Skeletal muscle satellite cell (primary cell): ENCODE measurements around the gene TRIM32.

Source experiments
- H3K27me3 ChIP-seq: 2 replicates; pipeline ENCODE4 v1.7.0; 2013; ENCODE audit warnings: low read length; ENCODE audit not compliant: control insufficient read depth, insufficient read depth
- H3K36me3 ChIP-seq: 2 replicates; pipeline ENCODE4 v1.7.0; 2013; ENCODE audit warnings: mild to moderate bottlenecking, control low read depth, low read length; ENCODE audit not compliant: insufficient read depth
- H3K4me1 ChIP-seq: 2 replicates; pipeline ENCODE4 v1.7.0; 2013; ENCODE audit warnings: low read length; ENCODE audit not compliant: control insufficient read depth, insufficient read depth
- H3K4me2 ChIP-seq: 2 replicates; pipeline ENCODE4 v1.7.0; 2013; ENCODE audit warnings: mild to moderate bottlenecking, low read length
- H3K4me3 ChIP-seq: 2 replicates; pipeline ENCODE4 v1.7.0; 2013; ENCODE audit warnings: low read length
- H3K9ac ChIP-seq: 2 replicates; pipeline ENCODE4 v1.7.0; 2013; ENCODE audit warnings: mild to moderate bottlenecking, low read depth, low read length, moderate library complexity
- H3K9me3 ChIP-seq: replicated peaks from 2 replicates; pipeline ENCODE4 v1.7.0; 2013; ENCODE audit warnings: mild to moderate bottlenecking, control low read depth, low read length

Gene TRIM32

DNA sequence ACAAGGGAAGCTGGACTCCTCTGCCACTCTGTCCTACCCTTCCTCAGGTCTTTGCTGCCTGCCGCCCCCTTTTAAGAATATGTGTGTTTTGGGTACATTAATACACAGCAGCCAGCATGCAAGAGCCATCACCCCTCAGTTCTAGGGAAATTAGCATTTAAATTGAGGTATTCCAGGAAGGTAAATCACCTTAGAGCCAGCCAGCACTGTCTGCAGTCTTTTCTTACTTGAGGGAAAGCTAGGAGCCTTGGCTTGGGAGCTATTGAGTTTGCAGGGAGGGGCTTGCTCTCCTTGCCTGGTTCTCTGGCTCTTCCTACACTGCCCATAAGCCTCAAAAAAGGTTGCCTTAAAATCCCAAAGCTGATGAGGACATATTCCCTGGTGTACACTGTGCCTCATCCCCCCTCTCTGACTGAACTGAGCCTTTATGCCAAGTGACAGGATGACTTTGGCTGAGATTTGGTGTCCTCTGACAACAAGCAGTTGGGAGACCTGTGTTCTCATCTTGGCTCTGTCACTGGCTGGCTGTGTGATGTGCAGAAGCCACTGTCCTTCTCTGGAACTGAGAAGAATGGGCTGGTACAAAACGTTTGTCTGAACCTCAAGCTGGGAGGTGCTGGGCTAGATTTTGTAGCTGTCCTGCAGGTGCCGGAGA, 54.1 kb downstream of the TRIM32 start:
- Histone ChIP-seq H3K27me3 (peaks cover 7% of the 10 kb centered on the region), H3K4me1 (peaks cover 2% of the 10 kb centered on the region), H3K9me3 (no peaks in the 10 kb centered on the region), H3K4me3 (no peak overlapping the region), H3K9ac (no peak overlapping the region), H3K36me3 (no peaks in the 10 kb centered on the region), H3K4me2 (no peak overlapping the region)

DNA sequence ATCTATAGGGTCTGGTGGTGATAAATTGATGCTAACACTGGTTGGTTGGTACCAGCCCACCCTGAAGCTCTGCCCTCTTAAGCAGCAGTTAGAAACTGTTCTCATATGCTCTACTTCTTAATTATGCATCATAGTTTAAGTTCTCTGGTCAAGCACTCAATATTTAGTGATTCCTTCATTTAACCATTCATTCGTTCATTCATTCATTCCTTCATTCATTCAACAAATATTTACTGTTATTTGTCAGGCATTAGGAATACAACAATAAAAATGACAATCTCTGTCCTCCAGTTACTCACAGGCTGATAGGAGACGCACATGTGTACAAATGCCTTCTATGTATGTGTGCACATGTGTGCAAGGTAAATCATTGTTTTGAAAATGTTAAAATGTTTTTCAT, 54.6 kb downstream of the TRIM32 start:
- Histone ChIP-seq H3K9me3 (no peaks in the 10 kb centered on the region), H3K27me3 (peaks cover 2% of the 10 kb centered on the region), H3K4me2 (no peak overlapping the region), H3K9ac (no peak overlapping the region), H3K4me3 (no peak overlapping the region), H3K4me1 (peaks cover 2% of the 10 kb centered on the region), H3K36me3 (no peaks in the 10 kb centered on the region)

DNA sequence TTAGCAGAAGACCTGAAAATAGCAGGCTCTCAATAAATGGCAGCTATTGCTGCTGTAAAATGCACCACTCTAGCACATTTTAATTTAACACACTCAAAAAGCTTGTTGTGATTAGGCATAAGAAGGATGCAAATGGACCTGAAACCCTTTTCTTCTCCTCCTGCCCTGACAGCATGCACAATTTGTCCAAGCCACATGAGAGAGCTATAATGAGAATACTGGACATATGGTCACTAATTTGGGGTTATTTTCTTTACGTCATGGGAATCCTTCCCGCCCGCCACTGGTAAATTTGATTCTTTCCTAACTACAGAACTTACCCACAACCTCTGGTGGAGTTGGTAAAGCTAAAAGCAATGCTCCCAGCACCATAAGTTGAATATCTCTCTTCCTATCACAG, 62.1 kb downstream of the TRIM32 start:
- no peaks in the 10 kb centered on the region for H3K4me1 ChIP-seq
- no peak overlapping the region for H3K4me3 ChIP-seq
- H3K9me3 ChIP-seq = no peaks in the 10 kb centered on the region
- H3K4me2 ChIP-seq = no peak overlapping the region
- H3K27me3 ChIP-seq = no peaks in the 10 kb centered on the region
- no peaks in the 10 kb centered on the region for H3K36me3 ChIP-seq
- no peak overlapping the region for H3K9ac ChIP-seq

DNA sequence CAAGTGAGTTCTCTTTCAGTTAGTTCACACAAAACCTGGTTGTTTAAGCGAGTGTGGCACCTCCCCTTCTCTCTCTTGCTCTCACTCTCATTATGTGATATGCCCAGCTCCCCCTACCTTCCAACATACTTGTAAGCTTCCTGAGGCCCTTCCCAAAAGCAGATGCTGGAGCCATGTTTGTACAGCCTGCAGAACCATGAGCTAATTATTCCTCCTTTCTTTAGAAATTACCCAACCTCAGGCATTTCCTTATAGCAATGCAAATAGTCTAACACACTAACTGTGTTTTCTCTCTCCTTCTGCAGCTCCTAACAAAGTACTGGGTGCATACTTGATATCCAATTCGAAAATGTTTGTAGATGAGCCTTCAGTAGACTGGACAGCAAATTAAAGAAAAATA, 62.7 kb downstream of the TRIM32 start:
- Histone ChIP-seq H3K27me3 (no peaks in the 10 kb centered on the region), H3K9me3 (no peaks in the 10 kb centered on the region), H3K4me2 (no peak overlapping the region), H3K4me1 (no peaks in the 10 kb centered on the region), H3K9ac (no peak overlapping the region), H3K36me3 (no peaks in the 10 kb centered on the region), H3K4me3 (no peak overlapping the region)

DNA sequence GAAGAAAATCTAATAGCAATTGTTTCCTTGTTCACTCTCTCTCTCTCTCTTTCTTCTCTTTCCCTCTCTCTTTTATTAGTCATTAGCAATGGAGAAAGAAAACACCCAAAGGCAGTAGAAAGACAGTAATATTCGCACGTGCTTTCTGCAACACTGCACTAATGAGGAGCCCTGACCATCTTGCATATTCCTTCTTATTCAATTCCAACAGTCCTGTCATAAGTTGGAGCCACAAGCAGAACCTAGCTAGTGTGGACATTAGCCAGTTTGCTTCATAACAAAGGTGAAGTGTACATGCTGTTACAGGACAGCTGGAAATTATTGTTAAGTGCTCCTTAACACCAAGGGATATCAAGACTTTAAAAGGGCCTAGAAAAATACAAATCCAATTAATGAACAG, 63.4 kb downstream of the TRIM32 start:
- no peaks in the 10 kb centered on the region for H3K36me3 ChIP-seq
- no peaks in the 10 kb centered on the region for H3K4me1 ChIP-seq
- no peaks in the 10 kb centered on the region for H3K27me3 ChIP-seq
- H3K4me3 ChIP-seq = no peak overlapping the region
- H3K9me3 ChIP-seq = no peaks in the 10 kb centered on the region
- H3K4me2 ChIP-seq = no peak overlapping the region
- H3K9ac ChIP-seq = no peak overlapping the region
